K562 (cell line): ENCODE measurements around the gene CCDC187. TPM values are rescaled to one million over a fixed set of nuclear protein-coding genes. Genes with fewer than 3 reads are reported as not detected.

ENCODE experiments used
- NR1H2 ChIP-seq: sonication (generic); formaldehyde crosslinking; IDR thresholded peaks from 2 replicates; pipeline ENCODE4 v1.4.0; 2020; ENCODE audit warnings: mild to moderate bottlenecking, missing genetic modification reagents
- STAT5B ChIP-seq: fragments of 250-450 bp; sonication (Bioruptor Pico); IDR thresholded peaks from 2 replicates; pipeline ENCODE4 v1.8.0; 2021; ENCODE audit warnings: mild to moderate bottlenecking, inconsistent platforms
- ZKSCAN1 ChIP-seq: fragments of 150-350 bp; IDR thresholded peaks from 2 replicates; pipeline ENCODE4 v1.6.1; 2016; ENCODE audit warnings: low read depth, low read length
- ZNF431 ChIP-seq: sonication (generic); formaldehyde crosslinking; IDR thresholded peaks from 2 replicates; pipeline ENCODE4 v1.8.0; 2022; ENCODE audit warnings: mild to moderate bottlenecking, missing genetic modification reagents
- polyA plus RNA-seq, 8 experiments: library from polyadenylated mRNA; depleted of rRNA in 4 of 8; stranded (reverse) in 5 of 8; unstranded in 3 of 8; fragments of >200 nt; fragmentation: Nextera tagmentation in 2 of 8; fragmentation: Illumina TruSeq in 1 of 8; extraction: Ambion mirVana in 2 of 8; extraction: Trizol in 1 of 8; gene quantifications; 2 replicates each; pipeline versions ENCODE4 v1.2.1 to v1.2.3, GENCODE V29; 2011 to 2014; ENCODE audit warnings: inconsistent platforms in 1 of 8, missing spikeins in 1 of 8
- total RNA-seq, 7 experiments: library from RNA; depleted of rRNA in 6 of 7; stranded (reverse); fragments of >200 nt in 6 of 7; fragmentation: Illumina TruSeq in 2 of 7; extraction: Trizol in 2 of 7; gene quantifications; 2 replicates each; pipeline versions ENCODE4 v1.2.1 to v1.2.3, GENCODE V29; 2011 to 2021; ENCODE audit warnings: low replicate concordance in 1 of 7
- TF ChIP-seq, protein P1 (sequence below): fragments of 200-800 bp; sonication (Bioruptor generic); IDR thresholded peaks from 2 replicates; pipeline ENCODE4 v1.6.1; 2016; ENCODE audit warnings: missing genetic modification characterization, missing compliant biosample characterization
- TF ChIP-seq, protein P2 (sequence below): sonication (generic); formaldehyde crosslinking; IDR thresholded peaks from 2 replicates; pipeline ENCODE4 v1.8.1; 2023; ENCODE audit warnings: mild to moderate bottlenecking, missing genetic modification reagents

The CCDC187 gene
- total and polyA plus RNA-seq, 9 of the 15 experiments (the other 6 are each of a cell fraction or from before 2014, with no cell fraction given): not detected

DNA sequence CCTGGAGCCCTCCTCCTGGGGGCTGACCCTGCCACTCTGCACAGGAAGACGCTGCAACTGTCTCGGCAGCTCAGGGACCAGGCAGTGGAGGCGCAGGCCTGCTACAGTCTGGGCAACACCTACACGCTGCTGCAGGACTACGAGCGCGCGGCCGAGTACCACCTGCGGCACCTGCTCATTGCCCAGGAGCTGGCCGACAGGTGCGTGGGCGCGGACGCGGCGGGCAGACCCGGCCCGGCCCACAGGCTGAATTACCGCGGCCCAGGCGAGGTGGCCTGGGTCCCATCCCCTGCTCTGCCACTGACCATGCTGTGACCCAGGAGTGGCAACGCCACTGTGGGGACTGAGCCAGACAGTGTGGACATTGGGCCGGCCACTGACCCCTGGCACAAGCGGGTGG is 34.6 kb upstream of the CCDC187 start (continued):
- TF ChIP-seq NR1H2: no peak
- no peak for TF ChIP-seq STAT5B (CRISPR knock-in tag)
- TF ChIP-seq, protein P1, sequence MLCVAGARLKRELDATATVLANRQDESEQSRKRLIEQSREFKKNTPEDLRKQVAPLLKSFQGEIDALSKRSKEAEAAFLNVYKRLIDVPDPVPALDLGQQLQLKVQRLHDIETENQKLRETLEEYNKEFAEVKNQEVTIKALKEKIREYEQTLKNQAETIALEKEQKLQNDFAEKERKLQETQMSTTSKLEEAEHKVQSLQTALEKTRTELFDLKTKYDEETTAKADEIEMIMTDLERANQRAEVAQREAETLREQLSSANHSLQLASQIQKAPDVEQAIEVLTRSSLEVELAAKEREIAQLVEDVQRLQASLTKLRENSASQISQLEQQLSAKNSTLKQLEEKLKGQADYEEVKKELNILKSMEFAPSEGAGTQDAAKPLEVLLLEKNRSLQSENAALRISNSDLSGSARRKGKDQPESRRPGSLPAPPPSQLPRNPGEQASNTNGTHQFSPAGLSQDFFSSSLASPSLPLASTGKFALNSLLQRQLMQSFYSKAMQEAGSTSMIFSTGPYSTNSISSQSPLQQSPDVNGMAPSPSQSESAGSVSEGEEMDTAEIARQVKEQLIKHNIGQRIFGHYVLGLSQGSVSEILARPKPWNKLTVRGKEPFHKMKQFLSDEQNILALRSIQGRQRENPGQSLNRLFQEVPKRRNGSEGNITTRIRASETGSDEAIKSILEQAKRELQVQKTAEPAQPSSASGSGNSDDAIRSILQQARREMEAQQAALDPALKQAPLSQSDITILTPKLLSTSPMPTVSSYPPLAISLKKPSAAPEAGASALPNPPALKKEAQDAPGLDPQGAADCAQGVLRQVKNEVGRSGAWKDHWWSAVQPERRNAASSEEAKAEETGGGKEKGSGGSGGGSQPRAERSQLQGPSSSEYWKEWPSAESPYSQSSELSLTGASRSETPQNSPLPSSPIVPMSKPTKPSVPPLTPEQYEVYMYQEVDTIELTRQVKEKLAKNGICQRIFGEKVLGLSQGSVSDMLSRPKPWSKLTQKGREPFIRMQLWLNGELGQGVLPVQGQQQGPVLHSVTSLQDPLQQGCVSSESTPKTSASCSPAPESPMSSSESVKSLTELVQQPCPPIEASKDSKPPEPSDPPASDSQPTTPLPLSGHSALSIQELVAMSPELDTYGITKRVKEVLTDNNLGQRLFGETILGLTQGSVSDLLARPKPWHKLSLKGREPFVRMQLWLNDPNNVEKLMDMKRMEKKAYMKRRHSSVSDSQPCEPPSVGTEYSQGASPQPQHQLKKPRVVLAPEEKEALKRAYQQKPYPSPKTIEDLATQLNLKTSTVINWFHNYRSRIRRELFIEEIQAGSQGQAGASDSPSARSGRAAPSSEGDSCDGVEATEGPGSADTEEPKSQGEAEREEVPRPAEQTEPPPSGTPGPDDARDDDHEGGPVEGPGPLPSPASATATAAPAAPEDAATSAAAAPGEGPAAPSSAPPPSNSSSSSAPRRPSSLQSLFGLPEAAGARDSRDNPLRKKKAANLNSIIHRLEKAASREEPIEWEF: no peak
- TF ChIP-seq ZKSCAN1: no peak
- no peak for TF ChIP-seq ZNF431 (CRISPR knock-in tag)
- TF ChIP-seq, protein P2, sequence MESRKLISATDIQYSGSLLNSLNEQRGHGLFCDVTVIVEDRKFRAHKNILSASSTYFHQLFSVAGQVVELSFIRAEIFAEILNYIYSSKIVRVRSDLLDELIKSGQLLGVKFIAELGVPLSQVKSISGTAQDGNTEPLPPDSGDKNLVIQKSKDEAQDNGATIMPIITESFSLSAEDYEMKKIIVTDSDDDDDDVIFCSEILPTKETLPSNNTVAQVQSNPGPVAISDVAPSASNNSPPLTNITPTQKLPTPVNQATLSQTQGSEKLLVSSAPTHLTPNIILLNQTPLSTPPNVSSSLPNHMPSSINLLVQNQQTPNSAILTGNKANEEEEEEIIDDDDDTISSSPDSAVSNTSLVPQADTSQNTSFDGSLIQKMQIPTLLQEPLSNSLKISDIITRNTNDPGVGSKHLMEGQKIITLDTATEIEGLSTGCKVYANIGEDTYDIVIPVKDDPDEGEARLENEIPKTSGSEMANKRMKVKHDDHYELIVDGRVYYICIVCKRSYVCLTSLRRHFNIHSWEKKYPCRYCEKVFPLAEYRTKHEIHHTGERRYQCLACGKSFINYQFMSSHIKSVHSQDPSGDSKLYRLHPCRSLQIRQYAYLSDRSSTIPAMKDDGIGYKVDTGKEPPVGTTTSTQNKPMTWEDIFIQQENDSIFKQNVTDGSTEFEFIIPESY: no peak
